Aorta (tissue), 5 donors: ENCODE results near the gene MGAT4A. TPM values are rescaled to one million over a fixed set of nuclear protein-coding genes. Genes with fewer than 3 reads are reported as not detected.
"Not testable (repeated sequence)": the region's sequence is repeated elsewhere in the genome, so short reads cannot be mapped to it uniquely, and the experiment has no call there.

Experiments
- ATAC-seq: fragments of 200-7000 bp; cut with Tn5 transposase; one replicate; pipeline ENCODE4 v1.9.1; 2022; ENCODE audit warnings: moderate library complexity; ENCODE audit not compliant: low FRiP score
- DNase-seq, 2 donors: peaks; one replicate each; pipeline ENCODE4 v3.0.0-alpha.2; 2020
- H3K27ac ChIP-seq, 2 donors: one replicate each; pipeline ENCODE4 v1.5.1; 2013; ENCODE audit warnings: low read length in 2 of 2, mild to moderate bottlenecking in 2 of 2, moderate library complexity in 2 of 2, control low read depth in 1 of 2, inconsistent platforms in 1 of 2, low read depth in 1 of 2
- H3K27me3 ChIP-seq, 2 donors: one replicate each; pipeline ENCODE4 v1.6.1; 2013; ENCODE audit warnings: control low read depth in 1 of 2, low read length in 1 of 2, mild to moderate bottlenecking in 1 of 2, moderate library complexity in 1 of 2; ENCODE audit not compliant: insufficient read depth in 2 of 2, control insufficient read depth in 1 of 2
- H3K36me3 ChIP-seq, 2 donors: one replicate each; pipeline ENCODE4 v1.6.1; 2013; ENCODE audit warnings: control low read depth in 1 of 2, low read length in 1 of 2, mild to moderate bottlenecking in 1 of 2; ENCODE audit not compliant: insufficient read depth in 2 of 2, control insufficient read depth in 1 of 2
- H3K4me1 ChIP-seq, 2 donors: one replicate each; pipeline ENCODE4 v1.6.1; 2013; ENCODE audit warnings: low read length in 2 of 2, control low read depth in 1 of 2, mild to moderate bottlenecking in 1 of 2, moderate library complexity in 1 of 2; ENCODE audit not compliant: insufficient read depth in 2 of 2, control insufficient read depth in 1 of 2
- H3K4me3 ChIP-seq, 2 donors: one replicate each; pipeline ENCODE4 v1.5.1; 2013; ENCODE audit warnings: low read length in 2 of 2, control low read depth in 1 of 2, mild to moderate bottlenecking in 1 of 2
- H3K9me3 ChIP-seq: one replicate; pipeline ENCODE4 v1.6.1; 2013; ENCODE audit warnings: mild to moderate bottlenecking, low read length; ENCODE audit not compliant: control insufficient read depth
- WGBS, 2 donors: extraction: QIAGEN DNeasy Blood & Tissue Kit; methylation state at CpG; one replicate each; pipeline ENCODE4 v1.1.7; 2013; 5-methylcytosine and 5-hydroxymethylcytosine counted together
- intact Hi-C, 2 donors: fragments of 100-400 bp; cut with DNase I; formaldehyde crosslinking; loops; one replicate each; pipeline versions ENCODE4 v1.14.2 to v1.15.0; 2022
- polyA plus RNA-seq, 2 donors: library from polyadenylated mRNA; stranded (reverse); fragments of 200-250 nt; gene quantifications; one replicate each; pipeline ENCODE4 v1.2.3, GENCODE V29; 2013
- total RNA-seq, 2 donors: library from RNA; stranded (reverse); fragmentation: NEBNext Ultra II Directional; extraction: Animal tissue kit (Norgen Biotek cat#: 25700); gene quantifications; one replicate each; pipeline ENCODE4 v1.2.1, GENCODE V29; 2021
- donor health status: healthy with polysubstance abuse.
- donor health status: Bipolar disorder and iron deficiency.
- donor health status: DM: no; HTN: no; CAD: no.
- donor health status: DM: no; HTN: no; CAD: no.
- donor health status: DM: yes; HTN: yes; CAD: no.

The MGAT4A gene
- total and polyA plus RNA-seq, 4 donors, result 4.9 to 65.8 (median 29.7) TPM

GRCh38 chr2:98763209-98763951 lies 32.4 kb upstream of the MGAT4A start:
- ATAC-seq (no peak), DNase-seq (no peak)
- H3K9me3 ChIP-seq, result no peaks in the 10 kb centered on the region
- no peaks in the 10 kb centered on the region for H3K27me3 ChIP-seq
- H3K4me1 ChIP-seq, result peaks cover 0 to 1% of the 10 kb centered on the region in 2 donors
- intact Hi-C loops, result loop anchor here in 1 of 2 donors (2.0 kb wide), 1 partner anchor 115 kb away; no protein-coding TSS in a partner anchor
- H3K36me3 ChIP-seq, result no peaks in the 10 kb centered on the region
- 82 to 83% methylated on average over 6 of the region's 6 CpGs for WGBS, 2 donors
- H3K27ac ChIP-seq, result no peak overlapping the region
- H3K4me3 ChIP-seq, result no peak overlapping the region

GRCh38 chr2:98761909-98762308 lies 31.0 kb upstream of the MGAT4A start:
- no peak overlapping the region for H3K27ac ChIP-seq
- peaks cover 0 to 1% of the 10 kb centered on the region in 2 donors for H3K4me1 ChIP-seq
- ATAC-seq (no peak), DNase-seq (no peak)
- no peaks in the 10 kb centered on the region for H3K36me3 ChIP-seq
- H3K27me3 ChIP-seq, result no peaks in the 10 kb centered on the region
- intact Hi-C loops, result loop anchor here in 1 of 2 donors (2.0 kb wide), 1 partner anchor 113 kb away; no protein-coding TSS in a partner anchor
- 90 to 91% methylated on average over 6 of the region's 6 CpGs for WGBS, 2 donors
- no peak overlapping the region for H3K4me3 ChIP-seq
- no peaks in the 10 kb centered on the region for H3K9me3 ChIP-seq

- Histone ChIP-seq H3K27ac (no peak overlapping the region), H3K4me3 (no peak overlapping the region), H3K27me3 (no peaks in the 10 kb centered on the region), H3K4me1 (peaks cover 0 to 1% of the 10 kb centered on the region in 2 donors), H3K36me3 (no peaks in the 10 kb centered on the region), H3K9me3 (no peaks in the 10 kb centered on the region)
- WGBS, 2 donors, result 89 to 93% methylated on average over 9 of the region's 9 CpGs
- ATAC-seq (no peak), DNase-seq (no peak)
- intact Hi-C loops, result no loop called here
Observed at GRCh38 chr2:98761267-98761781, 30.4 kb upstream of the MGAT4A start.

- peaks cover 0 to 1% of the 10 kb centered on the region in 2 donors for H3K4me1 ChIP-seq
- intact Hi-C loops, result no loop called here
- no peak overlapping the region for H3K27ac ChIP-seq
- no peak for DNase-seq
- whole genome bisulfite sequencing, 2 donors, result 77 to 78% methylated on average over 6 of the region's 6 CpGs
- H3K27me3 ChIP-seq, result no peaks in the 10 kb centered on the region
- ATAC-seq, result no peak
- no peak overlapping the region for H3K4me3 ChIP-seq
- no peaks in the 10 kb centered on the region for H3K9me3 ChIP-seq
- no peaks in the 10 kb centered on the region for H3K36me3 ChIP-seq
Observed at GRCh38 chr2:98759827-98760625, 29.1 kb upstream of the MGAT4A start.

- Histone ChIP-seq H3K27me3 (no peaks in the 10 kb centered on the region), H3K36me3 (no peaks in the 10 kb centered on the region), H3K9me3 (no peaks in the 10 kb centered on the region), H3K27ac (no peak overlapping the region), H3K4me3 (no peak overlapping the region), H3K4me1 (peaks cover 0 to 1% of the 10 kb centered on the region in 2 donors)
- intact Hi-C loops, result no loop called here
- 57 to 61% methylated on average over 2 of the region's 2 CpGs for WGBS, 2 donors
- ATAC-seq (no peak), DNase-seq (no peak)
Observed at GRCh38 chr2:98759338-98759737, 28.4 kb upstream of the MGAT4A start.

GRCh38 chr2:98757904-98758421 lies 27.0 kb upstream of the MGAT4A start:
- DNase-seq (peak; percentile 84 to 89), ATAC-seq (peak; percentile 87)
- Histone ChIP-seq H3K9me3 (no peaks in the 10 kb centered on the region), H3K27ac (peak overlapping the region in 1 of 2 donors; percentile 52), H3K4me1 (peaks cover 0 to 1% of the 10 kb centered on the region in 2 donors), H3K4me3 (no peak overlapping the region), H3K27me3 (no peaks in the 10 kb centered on the region), H3K36me3 (no peaks in the 10 kb centered on the region)
- WGBS, 2 donors, result 1 to 2% methylated on average over 9 of the region's 9 CpGs
- intact Hi-C loops, result no loop called here

- H3K4me3 ChIP-seq, result no peak overlapping the region
- no peaks in the 10 kb centered on the region for H3K36me3 ChIP-seq
- no peaks in the 10 kb centered on the region for H3K9me3 ChIP-seq
- no peak for ATAC-seq
- H3K27ac ChIP-seq, result no peak overlapping the region
- intact Hi-C loops, result no loop called here
- H3K4me1 ChIP-seq, result no peaks in the 10 kb centered on the region
- DNase-seq, result no peak
- no peaks in the 10 kb centered on the region for H3K27me3 ChIP-seq
Observed at GRCh38 chr2:98753801-98754200, 22.9 kb upstream of the MGAT4A start.

- H3K9me3 ChIP-seq, ATAC-seq, intact Hi-C loops, H3K4me1 ChIP-seq, DNase-seq, H3K4me3 ChIP-seq, H3K27ac ChIP-seq, H3K27me3 ChIP-seq, H3K36me3 ChIP-seq: not testable (repeated sequence)
- WGBS, 2 donors, result 91 to 92% methylated on average over 4 of the region's 4 CpGs
Observed at GRCh38 chr2:98752711-98753110, 21.8 kb upstream of the MGAT4A start.
